GM19463 (cell line): ENCODE data around the gene FXR1.
"Not testable (repeated sequence)": the region's sequence is repeated elsewhere in the genome, so short reads cannot be mapped to it uniquely, and the experiment has no call there.

Experiments used
- ATAC-seq: cut with Tn5 transposase; IDR thresholded peaks from one replicate; pipeline ENCODE4 v1.9.1; 2021; ENCODE audit warnings: mild to moderate bottlenecking, moderate library complexity; ENCODE audit not compliant: unreplicated experiment

Gene FXR1

DNA sequence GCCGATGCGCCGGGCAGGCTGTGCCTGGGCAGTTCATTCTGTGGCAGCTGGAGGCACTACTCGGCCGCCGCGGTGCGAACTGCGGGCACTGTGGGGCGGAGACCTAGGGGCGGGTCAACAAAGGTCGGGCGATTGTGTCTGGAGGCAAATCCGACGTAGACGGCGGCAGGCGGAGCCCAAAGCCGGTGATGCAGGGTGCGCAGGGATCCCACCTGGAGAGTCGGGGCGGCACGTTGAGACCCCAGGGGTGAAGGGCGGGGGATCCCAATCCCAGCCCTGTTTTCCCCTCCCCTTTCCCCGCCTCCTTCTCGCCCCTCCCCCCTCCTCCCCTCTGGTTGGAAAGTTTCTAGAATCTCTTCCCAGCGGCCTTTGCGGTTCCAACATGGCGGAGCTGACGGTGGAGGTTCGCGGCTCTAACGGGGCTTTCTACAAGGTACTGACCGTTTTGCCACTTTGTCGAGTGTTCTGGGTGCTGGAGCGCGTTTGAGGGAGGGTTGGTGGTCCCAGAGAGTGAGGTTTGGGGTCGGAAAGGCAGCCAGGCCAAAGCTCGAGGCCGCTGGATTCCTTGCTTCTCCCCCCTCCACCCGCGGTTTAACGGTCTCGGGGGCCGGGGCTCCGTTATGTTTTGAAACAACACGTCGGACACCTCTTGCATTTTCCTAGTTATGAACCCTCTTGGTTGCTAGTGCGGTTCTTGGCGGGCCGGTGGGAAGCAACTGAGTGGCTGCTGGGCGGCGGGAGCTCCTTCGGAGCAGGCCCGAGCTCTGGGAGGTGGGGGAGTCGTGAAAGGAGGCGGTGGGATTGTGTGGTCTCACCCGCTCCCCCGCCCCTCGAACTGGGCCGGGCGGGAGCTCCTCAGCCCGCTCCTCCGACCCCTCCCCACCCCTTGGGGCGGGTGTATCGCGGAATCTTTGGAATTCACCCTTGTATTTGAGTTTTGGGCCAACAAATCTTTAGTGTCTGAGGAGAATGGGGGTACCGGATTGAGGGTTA lies at the start of gene FXR1:
FXR1 (plus strand) TSS at position 367 of the 993 bp plus-strand sequence; CDS start at position 383, 16 bp downstream.
- ATAC-seq = peak; percentile 98

GRCh38 chr3:180870008-180870699 lies 42.3 kb upstream of the FXR1 start:
- no peak for ATAC-seq

- ATAC-seq = no peak
Observed at GRCh38 chr3:180871901-180872300, 40.6 kb upstream of the FXR1 start.

DNA sequence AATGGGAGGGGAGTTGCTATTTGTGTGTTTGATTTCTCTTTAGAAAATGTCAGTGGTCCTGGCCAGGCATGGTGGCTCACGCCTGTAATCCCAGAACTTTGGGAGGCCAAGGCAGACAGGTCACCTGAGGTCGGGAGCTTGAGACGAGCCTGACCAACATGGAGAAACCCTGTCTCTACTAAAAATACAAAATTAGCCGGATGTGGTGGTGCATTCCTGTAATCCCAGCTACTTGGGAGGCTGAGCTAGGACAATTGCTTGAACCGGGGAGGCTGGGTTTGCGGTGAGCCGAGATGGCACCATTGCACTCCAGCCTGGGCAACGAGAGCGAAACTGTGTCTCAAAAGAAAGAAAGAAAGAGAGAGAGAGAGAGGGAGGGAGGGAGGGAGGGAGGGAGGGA lies 40.0 kb upstream of the FXR1 start:
- ATAC-seq = not testable (repeated sequence)

DNA sequence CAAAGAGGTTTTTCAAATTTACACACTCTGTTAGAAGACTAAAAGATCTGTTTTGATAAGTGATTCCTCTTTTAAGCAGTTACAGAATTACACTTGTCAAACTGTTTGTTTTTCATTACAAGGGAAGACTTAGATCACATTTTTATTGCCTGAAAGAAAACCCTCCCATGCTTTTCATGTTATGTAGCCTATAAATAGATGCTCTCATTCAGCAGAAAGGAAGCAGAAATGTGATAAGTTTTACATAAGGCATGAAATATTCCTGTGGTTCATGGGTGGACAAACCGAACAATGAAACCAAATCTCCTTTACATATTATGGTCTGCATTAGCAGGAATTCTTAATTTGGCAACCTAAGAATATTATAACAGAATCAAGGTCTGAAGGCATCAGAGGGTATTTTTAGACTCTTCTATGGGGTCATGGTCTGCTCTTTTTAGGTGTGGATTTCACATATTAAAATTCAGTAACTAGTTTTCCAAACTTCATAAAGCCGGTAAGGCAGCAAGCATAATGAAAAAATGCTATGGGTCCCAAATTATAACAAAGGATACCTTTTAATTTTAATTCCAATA lies 37.3 kb upstream of the FXR1 start:
- ATAC-seq = no peak

- no peak for ATAC-seq
Observed at GRCh38 chr3:180881065-180881801, 31.2 kb upstream of the FXR1 start.

DNA sequence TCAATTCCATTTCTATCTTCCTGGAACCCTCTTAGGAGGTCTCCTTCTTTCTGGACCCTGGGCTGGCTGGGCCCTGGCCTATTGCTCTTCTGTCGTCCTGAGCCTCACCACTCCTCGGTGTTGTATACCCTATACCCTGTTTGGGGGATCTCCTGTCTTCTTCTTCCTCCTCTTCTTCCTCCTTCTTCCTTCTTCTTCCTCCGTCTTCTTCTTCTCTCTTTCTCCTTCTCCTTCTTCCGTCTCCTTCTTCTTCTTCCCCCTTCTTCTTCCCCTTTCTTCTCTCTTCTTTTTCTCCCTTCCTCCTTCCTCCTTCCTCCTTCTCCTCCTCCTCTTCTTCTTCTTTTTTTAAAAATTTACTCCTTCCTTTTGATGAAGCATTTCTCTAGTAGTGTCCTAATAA lies 30.4 kb upstream of the FXR1 start:
- ATAC-seq = no peak

DNA sequence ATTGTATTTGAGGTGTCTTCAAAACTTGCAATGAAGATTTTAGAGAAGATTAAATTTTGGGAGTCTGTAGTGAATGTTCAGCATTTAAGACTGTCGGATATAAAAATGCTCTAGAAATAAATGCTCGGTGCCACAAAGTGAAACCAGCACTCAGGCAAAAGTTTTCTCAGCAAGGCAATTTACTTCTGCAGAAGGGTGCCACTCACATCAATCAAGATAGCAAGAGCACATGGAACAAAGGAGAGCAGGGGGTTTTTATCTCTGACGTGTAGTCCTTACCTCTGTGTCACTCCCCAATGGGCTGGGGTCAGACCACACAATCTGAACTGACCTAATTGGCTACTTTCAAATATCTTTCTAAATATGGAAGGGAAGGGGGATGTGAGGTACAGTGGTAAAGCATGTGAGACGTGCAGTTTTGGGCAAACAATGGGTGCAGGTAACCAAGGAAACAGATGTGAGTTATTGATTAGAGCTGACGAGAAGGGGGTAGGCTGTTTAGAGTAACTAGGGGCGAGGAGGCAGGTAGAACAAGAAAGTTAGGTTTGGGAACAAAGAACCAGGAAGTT lies 23.4 kb upstream of the FXR1 start:
- no peak for ATAC-seq

- ATAC-seq = no peak
Observed at GRCh38 chr3:180898572-180898971, 13.9 kb upstream of the FXR1 start.

DNA sequence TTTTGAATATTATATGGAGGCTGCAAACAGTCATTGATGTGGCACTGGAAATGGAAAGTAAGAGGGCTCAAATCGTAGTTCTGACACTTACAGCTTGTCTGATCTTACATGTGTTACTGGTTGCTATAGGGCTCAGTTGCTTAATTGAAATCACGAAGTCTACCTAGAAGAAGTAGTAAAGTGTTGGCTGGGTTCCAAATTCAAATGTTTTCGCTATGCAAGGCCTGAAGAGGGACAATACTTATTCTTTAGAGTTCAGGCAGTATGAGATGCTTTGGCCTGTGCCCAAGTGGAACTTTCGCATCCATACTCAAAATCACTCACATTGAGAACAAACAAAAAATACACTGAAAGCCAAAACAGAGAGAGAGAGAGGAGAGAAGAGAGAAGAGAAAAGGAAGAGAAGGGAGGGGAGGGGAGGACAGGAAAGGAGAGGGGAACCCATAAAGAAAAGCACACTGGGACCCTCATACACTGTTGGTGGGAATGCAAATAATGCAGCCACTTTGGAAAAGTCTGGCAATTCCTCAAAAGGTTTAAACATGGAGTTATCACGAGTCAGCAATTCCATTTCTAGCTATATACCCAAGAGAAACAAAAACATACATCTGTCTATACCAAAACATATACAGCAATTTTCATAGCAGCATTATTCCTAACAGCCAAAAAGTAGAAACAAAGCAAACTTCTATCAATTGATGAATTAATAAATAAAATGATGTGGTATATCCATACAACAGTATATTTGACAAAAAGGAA lies 2.9 kb upstream of the FXR1 start:
- no peak for ATAC-seq

- ATAC-seq = no peak
Observed at GRCh38 chr3:180910823-180911222, 1.6 kb upstream of the FXR1 start.

DNA sequence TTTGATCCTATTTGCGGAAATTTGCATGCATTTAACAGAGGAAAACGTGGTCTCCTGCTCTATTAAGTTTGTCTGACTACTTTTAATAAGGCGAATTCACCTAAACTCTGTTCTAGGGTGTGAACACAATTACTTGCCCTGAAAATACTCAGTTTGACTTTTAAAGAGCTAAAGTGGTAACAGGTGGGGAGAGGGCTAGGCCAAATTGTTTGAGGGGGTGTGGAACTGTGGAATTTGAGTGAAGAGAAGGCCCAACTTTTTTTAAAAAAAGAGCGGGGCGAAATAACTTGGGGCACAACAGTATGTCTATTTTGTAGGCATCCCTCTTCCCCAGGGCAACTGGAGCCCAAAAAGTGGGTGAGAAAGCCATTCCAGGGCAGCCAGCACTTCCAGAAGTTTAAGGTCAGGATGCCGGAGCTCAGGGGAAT lies 580 bp upstream of the FXR1 start:
- peak; percentile 1 for ATAC-seq

DNA sequence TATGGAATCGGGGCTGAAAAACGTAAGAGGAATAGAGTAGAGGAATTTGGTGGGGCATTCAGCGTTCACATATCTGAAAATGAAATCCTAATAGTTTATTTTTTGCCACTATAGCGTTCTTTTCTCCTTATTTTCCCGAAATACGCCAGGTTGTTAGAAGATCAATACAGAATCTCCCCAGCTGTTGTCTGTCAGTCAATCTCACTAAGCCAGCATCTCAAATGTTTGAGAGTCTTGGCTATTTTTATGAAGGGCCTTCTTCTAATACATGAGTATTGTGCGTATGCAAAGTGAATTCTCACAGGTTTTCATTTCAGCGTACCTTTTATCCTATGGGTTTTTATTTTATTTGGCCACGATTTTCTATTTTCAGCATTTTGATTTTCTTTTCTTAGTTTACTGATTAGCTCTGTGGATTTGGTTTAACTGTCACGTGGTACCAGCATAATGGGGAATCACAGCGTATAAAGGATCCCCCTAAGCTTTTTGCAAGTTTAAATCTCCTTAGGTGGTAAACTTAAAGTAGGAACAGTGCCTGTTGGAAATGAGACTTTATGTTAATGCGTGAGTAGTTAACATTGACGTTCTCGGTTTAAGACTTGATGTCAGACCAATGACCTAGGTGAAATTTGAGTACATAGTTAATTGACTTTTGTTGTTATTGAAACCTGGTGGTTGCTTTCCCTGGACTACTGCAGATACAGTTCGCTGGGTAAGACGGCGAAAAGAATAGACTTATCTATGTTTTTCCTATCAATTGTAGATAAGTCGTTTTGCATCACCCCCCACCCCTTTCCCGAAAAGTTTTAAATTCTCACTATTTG lies 1.3 kb downstream of the FXR1 start:
- ATAC-seq = no peak

DNA sequence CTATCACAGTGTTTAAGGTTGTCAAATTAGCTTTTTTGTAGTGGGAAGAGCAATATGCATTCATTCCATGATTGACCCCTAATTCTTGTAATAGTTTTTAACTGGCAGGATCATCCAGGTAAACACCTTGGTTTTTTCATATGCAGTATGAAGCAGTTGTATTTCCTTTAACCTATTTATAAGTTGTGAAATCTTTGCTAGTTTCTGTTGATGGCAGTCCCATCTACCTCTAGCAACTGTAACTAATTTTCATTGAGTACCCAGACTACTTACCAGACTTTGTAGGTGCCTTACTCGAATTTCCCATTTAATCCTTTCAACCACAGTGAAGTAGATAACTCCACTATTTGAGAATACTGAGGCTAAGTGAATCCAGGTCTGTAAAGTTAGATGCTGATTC lies 6.1 kb downstream of the FXR1 start:
- no peak for ATAC-seq

- no peak for ATAC-seq
Observed at GRCh38 chr3:180922242-180922641, 9.8 kb downstream of the FXR1 start.

- no peak for ATAC-seq
Observed at GRCh38 chr3:180923561-180923960, 11.1 kb downstream of the FXR1 start.

GRCh38 chr3:180926526-180926925 lies 14.1 kb downstream of the FXR1 start:
- no peak for ATAC-seq

GRCh38 chr3:180929376-180929775 lies 16.9 kb downstream of the FXR1 start:
- no peak for ATAC-seq

GRCh38 chr3:180930526-180930925 lies 18.1 kb downstream of the FXR1 start:
- no peak for ATAC-seq
